KG1 (cell line): ENCODE results near the gene SPTSSB.
A peak's percentile ranks its signal among the peaks of the same experiment; 100 is the strongest.

Source experiments
- DNase-seq: peaks from one replicate; lab custom pipeline; 2025; lab: John Stamatoyannopoulos, UW

Gene SPTSSB

GRCh38 chr3:161339517-161340500 lies 31.5 kb downstream of the SPTSSB start:
- DNase-seq: no peak

DNA sequence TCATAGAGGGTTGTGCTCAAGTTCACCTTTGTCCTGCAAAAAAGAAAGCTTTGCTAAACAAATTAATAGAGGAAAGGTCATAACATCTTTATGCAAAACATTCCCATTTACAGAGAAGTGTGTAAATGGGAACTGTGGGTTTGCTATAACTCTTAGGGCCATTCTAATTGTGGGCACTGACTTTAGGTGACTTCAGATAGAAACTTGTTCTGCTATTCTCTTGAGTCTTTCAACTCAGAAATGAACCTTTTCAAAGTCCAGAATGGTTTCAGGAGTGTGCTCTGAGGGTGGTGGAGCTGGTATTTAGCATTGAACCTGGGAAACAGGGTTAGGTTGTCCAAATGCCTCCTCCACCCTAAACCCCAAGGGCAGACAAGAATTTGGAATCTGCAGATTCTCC lies 34.0 kb downstream of the SPTSSB start:
- no peak for DNase-seq

- no peak for DNase-seq
These were observed 34.7 kb downstream of the SPTSSB start for GRCh38 chr3:161336661-161337060.

DNA sequence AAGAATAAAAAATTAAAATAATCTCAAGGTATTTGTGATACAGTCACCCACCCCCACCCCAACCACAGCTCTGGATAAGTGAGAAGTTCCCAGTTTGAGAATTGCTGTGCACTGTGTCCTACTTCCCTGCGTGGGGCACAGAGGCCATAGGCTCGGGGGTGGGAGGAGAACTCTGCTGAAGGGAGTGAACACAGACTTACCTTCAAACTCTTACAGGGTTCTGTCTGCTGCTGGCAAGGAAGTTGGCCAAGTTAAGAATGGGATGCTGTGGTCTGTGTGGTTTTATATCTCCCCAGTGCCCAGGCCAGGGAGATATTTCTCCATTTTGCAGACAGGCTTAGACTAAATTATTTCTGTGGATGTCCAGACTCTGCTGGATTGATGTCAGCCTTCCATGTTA lies 37.6 kb downstream of the SPTSSB start:
- peak; percentile 7 for DNase-seq

DNA sequence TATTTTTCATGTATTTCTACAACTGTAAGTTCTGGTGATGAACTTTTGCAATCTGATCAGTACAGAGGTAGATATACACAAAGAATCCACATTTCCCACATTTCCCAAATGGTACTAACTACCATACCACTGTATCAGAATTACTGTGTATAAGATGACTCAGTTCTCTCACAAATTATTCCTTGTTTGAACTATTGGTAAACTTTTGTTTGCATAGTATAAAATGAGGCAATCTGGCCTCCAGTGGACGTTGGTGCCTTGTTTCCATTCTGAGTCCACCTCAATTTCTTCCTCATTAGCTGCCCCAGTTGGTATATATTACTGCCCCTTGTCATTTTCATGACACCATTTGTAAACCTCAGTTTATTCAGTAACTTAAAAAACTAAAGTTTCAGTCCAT lies 38.5 kb downstream of the SPTSSB start:
- DNase-seq: no peak

DNA sequence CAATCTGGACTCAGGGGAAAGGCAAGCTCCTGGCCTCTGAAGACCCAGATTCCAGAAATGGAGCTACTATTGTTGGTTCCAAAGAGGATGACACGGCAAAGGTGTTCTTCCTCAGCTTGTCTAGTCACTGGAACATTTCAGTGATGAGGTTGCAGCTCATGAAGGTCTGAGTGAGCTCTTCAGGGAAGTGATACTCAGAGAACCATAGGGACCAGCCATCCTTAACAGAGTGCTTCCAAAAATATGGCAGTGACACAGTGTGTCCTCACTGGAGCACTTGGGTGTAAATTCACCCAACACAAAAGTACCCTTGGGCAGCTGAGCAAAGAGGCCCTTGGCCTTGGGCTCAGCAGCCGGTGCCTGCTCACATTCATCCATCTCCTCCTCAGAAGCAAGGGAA lies 46.3 kb downstream of the SPTSSB start:
- no peak for DNase-seq

- no peak for DNase-seq
These were observed 47.2 kb downstream of the SPTSSB start for GRCh38 chr3:161323926-161324621.

GRCh38 chr3:161322781-161323568 lies 48.3 kb downstream of the SPTSSB start:
- DNase-seq: no peak

DNA sequence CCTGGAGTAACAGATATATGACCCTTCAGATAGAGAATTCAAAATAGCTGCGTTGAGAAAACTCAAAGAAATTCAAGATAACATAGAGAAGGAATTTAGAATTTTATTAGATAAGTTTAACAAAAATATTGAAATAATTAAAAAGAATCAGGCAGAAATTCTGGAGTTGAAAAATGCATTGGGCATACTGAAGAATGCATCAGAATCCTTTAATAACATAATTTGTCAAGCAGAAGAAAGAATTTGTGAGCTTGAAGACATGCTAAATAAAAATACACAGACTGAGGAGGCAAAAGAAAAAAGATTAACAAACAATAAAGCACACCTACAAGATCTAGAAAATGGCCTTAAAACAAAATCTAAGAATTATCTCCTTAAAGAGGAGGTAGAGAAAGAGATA lies 50.5 kb downstream of the SPTSSB start:
- DNase-seq: no peak

DNA sequence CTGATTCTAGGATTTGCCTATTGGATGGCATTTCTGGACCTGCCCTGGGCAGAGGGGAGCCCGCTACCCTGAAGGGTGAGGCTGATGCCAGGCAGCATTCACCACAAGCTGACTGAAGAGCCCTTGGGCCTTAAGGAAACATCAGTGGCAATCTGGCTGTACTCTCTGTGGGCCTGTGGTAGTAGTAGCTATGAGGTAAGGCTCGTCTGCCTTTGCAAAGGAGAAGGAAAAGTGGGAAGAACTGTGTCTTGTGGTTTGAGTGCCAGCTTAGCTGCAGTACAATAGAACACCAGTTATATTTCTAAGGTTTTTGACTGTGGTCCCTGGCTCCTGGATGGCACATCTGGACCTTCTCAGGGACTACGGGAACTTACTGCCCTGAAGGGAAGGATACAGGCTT lies 51.5 kb downstream of the SPTSSB start:
- no peak for DNase-seq

- DNase-seq: no peak
These were observed 54.2 kb downstream of the SPTSSB start for GRCh38 chr3:161317077-161317476.

GRCh38 chr3:161316006-161316689 lies 55.2 kb downstream of the SPTSSB start:
- DNase-seq: no peak

DNA sequence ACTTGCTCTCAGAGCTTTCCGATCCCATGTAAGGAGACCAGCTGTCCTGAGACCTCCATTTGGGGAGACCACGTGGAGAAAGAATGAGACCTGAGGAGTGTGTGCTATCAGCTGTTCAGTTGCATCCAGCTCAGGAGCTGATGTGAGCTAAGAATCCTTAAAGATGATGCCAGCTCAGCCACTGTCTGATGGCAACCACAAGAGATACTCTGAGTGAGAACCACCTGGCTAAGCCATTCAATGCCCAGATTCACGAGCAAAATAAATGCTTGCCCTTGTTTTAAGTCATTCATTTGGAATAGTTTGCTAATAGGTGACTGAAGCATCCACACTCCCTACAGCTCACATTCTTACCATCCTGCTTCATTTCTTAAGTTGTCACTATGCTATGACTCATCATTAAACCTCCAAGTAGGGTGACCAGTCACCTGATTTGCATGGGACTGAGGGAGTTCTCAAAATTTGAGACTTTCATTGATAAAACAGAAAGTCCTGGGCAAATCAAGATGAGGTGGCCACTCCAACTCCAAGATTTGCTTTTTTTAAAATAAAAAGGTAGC lies 56.4 kb downstream of the SPTSSB start:
- DNase-seq: no peak

- DNase-seq: peak; percentile 32
These were observed 60.5 kb downstream of the SPTSSB start for GRCh38 chr3:161310649-161311423.

GRCh38 chr3:161305095-161305991 lies 66.0 kb downstream of the SPTSSB start:
- no peak for DNase-seq

DNA sequence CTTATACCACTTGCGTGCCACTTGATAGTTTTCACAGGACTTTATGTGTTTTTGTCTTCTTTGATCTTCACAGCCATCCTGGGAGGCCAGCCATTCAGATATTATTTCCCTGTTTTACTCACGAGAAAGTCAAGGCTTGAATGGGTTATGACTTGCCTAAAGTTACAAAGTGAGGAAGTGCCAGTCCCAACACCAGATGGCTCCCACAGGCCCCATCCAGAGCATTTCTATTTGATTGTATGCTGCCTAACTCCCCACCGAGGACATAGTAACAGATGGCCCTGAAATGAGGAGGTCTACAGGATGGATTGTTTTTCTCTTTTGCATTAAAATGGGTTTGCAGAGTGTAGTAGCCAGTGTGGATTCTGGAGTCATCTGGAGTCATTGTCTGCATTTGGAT lies 74.5 kb downstream of the SPTSSB start:
- no peak for DNase-seq

GRCh38 chr3:161295325-161295724 lies 76.0 kb downstream of the SPTSSB start:
- no peak for DNase-seq
